Smooth muscle cell (in vitro differentiated cells): ENCODE data around the gene DBF4B. TPM values are rescaled to one million over a fixed set of nuclear protein-coding genes. Genes with fewer than 3 reads are reported as not detected.

Experiments used
- DNase-seq: peaks from one replicate; lab custom pipeline; 2025; ENCODE audit not compliant: unreplicated experiment; lab: John Stamatoyannopoulos, UW
- H2AFZ ChIP-seq: fragments of 200-600 bp; sonication (generic); 2 replicates; pipeline ENCODE4 v1.6.0; 2016; ENCODE audit warnings: antibody characterized with exemption, low read depth, mild to moderate bottlenecking
- H3F3A ChIP-seq: fragments of 200-600 bp; sonication (generic); 2 replicates; pipeline ENCODE4 v1.6.0; 2017; ENCODE audit warnings: antibody characterized with exemption, low read depth
- H3K27ac ChIP-seq: fragments of 200-600 bp; sonication (generic); 2 replicates; pipeline ENCODE4 v1.5.1; 2016; ENCODE audit warnings: low read depth, mild to moderate bottlenecking
- H3K27me3 ChIP-seq: fragments of 200-600 bp; sonication (generic); 2 replicates; pipeline ENCODE4 v1.6.1; 2016; ENCODE audit warnings: low read depth, mild to moderate bottlenecking
- H3K36me3 ChIP-seq: fragments of 200-600 bp; sonication (generic); 2 replicates; pipeline ENCODE4 v1.5.1; 2016; ENCODE audit warnings: low read depth
- H3K4me1 ChIP-seq: fragments of 200-600 bp; sonication (generic); 2 replicates; pipeline ENCODE4 v1.5.1; 2016; ENCODE audit warnings: low read depth
- H3K4me2 ChIP-seq: fragments of 200-600 bp; sonication (generic); 2 replicates; pipeline ENCODE4 v1.6.0; 2016; ENCODE audit warnings: mild to moderate bottlenecking
- H3K4me3 ChIP-seq: fragments of 200-600 bp; sonication (generic); 2 replicates; pipeline ENCODE4 v1.5.1; 2016; ENCODE audit warnings: mild to moderate bottlenecking
- H3K79me2 ChIP-seq: fragments of 200-600 bp; sonication (generic); 2 replicates; pipeline ENCODE4 v1.6.0; 2016; ENCODE audit warnings: low read depth, mild to moderate bottlenecking
- H3K9ac ChIP-seq: fragments of 200-600 bp; sonication (generic); 2 replicates; pipeline ENCODE4 v1.6.0; 2016; ENCODE audit warnings: low read depth
- H3K9me3 ChIP-seq: fragments of 200-600 bp; sonication (generic); replicated peaks from 2 replicates; pipeline ENCODE4 v1.5.1; 2016; ENCODE audit warnings: low read depth
- H4K20me1 ChIP-seq: fragments of 200-600 bp; sonication (generic); 2 replicates; pipeline ENCODE4 v1.6.0; 2016; ENCODE audit warnings: low read depth
- WGBS: methylation state at CpG from one replicate; pipeline ENCODE4 v1.1.7; 2016; ENCODE audit warnings: low lambda C conversion rate; 5-methylcytosine and 5-hydroxymethylcytosine counted together
- polyA plus RNA-seq: library from polyadenylated mRNA; unstranded; fragments of >200 nt; fragmentation: Nextera tagmentation; extraction: Ambion mirVana; gene quantifications from 2 replicates; pipeline ENCODE4 v1.2.1, GENCODE V29; 2016
- total RNA-seq: library from RNA; depleted of rRNA; stranded (reverse); fragments of >200 nt; gene quantifications from 2 replicates; pipeline ENCODE4 v1.2.3, GENCODE V29; 2014
- TF ChIP-seq, protein P1 (sequence below): fragments of 200-600 bp; sonication (generic); IDR thresholded peaks from 2 replicates; pipeline ENCODE4 v1.5.1; 2017; ENCODE audit warnings: borderline replicate concordance, mild to moderate bottlenecking, antibody characterized with exemption; ENCODE audit not compliant: insufficient read depth, poor library complexity, severe bottlenecking

DBF4B gene
- total and polyA plus RNA-seq, 2 experiments from 2014 or later, result 1.6 to 2.7 TPM

- Histone ChIP-seq H3K27ac (no peak overlapping the region), H3K4me3 (peak overlapping the region; percentile 47), H3K36me3 (no peaks in the 10 kb centered on the region), H3K9ac (no peak overlapping the region), H4K20me1 (no peaks in the 10 kb centered on the region), H2AFZ (no peak overlapping the region), H3K4me2 (peak overlapping the region; percentile 89), H3K4me1 (peaks cover 9% of the 10 kb centered on the region), H3K27me3 (peaks cover 48% of the 10 kb centered on the region), H3K79me2 (no peaks in the 10 kb centered on the region), H3F3A (no peaks in the 10 kb centered on the region), H3K9me3 (no peaks in the 10 kb centered on the region)
- DNase-seq, result no peak
- 31% methylated on average over 16 of the region's 60 CpGs for WGBS
- TF ChIP-seq, protein P1, sequence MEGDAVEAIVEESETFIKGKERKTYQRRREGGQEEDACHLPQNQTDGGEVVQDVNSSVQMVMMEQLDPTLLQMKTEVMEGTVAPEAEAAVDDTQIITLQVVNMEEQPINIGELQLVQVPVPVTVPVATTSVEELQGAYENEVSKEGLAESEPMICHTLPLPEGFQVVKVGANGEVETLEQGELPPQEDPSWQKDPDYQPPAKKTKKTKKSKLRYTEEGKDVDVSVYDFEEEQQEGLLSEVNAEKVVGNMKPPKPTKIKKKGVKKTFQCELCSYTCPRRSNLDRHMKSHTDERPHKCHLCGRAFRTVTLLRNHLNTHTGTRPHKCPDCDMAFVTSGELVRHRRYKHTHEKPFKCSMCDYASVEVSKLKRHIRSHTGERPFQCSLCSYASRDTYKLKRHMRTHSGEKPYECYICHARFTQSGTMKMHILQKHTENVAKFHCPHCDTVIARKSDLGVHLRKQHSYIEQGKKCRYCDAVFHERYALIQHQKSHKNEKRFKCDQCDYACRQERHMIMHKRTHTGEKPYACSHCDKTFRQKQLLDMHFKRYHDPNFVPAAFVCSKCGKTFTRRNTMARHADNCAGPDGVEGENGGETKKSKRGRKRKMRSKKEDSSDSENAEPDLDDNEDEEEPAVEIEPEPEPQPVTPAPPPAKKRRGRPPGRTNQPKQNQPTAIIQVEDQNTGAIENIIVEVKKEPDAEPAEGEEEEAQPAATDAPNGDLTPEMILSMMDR, result no peak
Measured at GRCh38 chr17:44759086-44759915, 50.8 kb downstream of the DBF4B start.

DNA sequence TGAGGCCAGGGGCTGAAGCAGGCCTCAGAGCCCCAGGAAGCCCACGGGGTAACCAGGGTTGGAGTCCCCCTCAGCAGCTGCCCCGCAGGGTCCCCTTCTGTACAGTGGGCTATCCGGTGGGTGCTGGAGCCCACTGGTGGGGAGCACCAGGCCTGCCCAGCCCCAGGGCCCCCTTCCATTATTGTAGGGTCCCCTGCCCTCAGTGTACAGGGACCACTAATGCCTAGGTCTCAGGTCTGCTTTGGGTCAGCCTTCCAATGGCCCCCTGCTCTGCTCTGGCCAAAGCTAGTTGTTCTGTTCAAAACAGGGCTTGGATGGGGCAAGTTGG is 51.4 kb downstream of the DBF4B start:
- Histone ChIP-seq H3F3A (no peaks in the 10 kb centered on the region), H3K4me2 (no peak overlapping the region), H3K79me2 (no peaks in the 10 kb centered on the region), H3K9me3 (no peaks in the 10 kb centered on the region), H3K27ac (no peak overlapping the region), H2AFZ (no peak overlapping the region), H4K20me1 (no peaks in the 10 kb centered on the region), H3K27me3 (peaks cover 48% of the 10 kb centered on the region), H3K36me3 (no peaks in the 10 kb centered on the region), H3K4me1 (peaks cover 9% of the 10 kb centered on the region), H3K9ac (no peak overlapping the region), H3K4me3 (no peak overlapping the region)
- WGBS, result 75% methylated on average over 2 of the region's 3 CpGs
- no peak for DNase-seq
- TF ChIP-seq, protein P1, result no peak

DNA sequence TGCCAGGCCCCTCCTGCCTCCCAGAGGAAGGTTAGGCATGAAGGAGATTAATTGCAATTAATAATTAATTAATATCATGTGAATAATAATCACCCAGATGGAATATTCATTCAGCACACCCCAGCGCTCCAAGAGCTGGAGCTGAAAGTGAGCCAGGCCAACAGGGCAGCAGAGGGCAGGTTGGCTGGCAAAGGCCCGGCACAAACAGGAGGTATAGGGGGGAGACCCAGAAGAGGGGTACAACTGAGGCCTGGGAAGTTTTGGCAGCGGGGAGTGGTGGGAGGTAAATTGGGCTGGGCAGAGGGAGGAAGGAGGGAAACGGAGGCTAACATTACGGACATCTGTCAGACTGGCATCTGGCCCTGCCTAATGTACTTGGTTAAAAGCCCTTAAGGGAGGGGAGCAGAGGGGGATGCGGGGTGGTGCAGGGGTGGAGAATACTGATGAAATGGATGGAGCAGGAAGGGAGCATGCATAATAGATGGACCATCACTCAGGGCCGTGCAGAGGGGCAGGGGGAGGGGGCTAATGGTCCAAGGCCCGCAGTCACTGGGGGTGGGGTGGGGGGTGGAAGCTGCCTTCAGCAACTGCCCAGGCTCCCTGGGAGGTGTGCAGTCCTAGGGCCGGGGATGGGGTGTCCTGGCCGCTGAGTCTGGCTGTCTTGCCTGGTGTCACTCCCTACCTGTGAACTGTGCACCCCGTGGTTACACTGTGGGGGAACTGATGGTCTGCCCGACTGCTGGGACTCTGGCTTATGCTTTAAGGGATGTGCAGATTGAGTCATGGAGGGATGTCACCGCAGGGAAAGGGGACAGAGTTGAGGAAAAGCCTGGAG is 52.2 kb downstream of the DBF4B start:
- no peaks in the 10 kb centered on the region for H3K36me3 ChIP-seq
- 88% methylated on average over 13 of the region's 13 CpGs for WGBS
- TF ChIP-seq, protein P1, result no peak

More for the DNA sequence above, 52.2 kb downstream of the DBF4B start:
- Histone ChIP-seq H3K27ac (no peak overlapping the region), H4K20me1 (no peaks in the 10 kb centered on the region), H3K27me3 (peaks cover 48% of the 10 kb centered on the region), H3F3A (no peaks in the 10 kb centered on the region), H3K9ac (no peak overlapping the region), H3K79me2 (no peaks in the 10 kb centered on the region), H3K4me2 (no peak overlapping the region), H2AFZ (no peak overlapping the region), H3K4me3 (no peak overlapping the region), H3K9me3 (no peaks in the 10 kb centered on the region), H3K4me1 (peaks cover 9% of the 10 kb centered on the region)
- DNase-seq, result no peak
